Keratinocyte (primary cell): ENCODE measurements around the gene SLC38A3.

Source experiments
- EZH2 ChIP-seq: IDR thresholded peaks from one replicate; pipeline ENCODE4 v1.6.1; 2012; ENCODE audit warnings: inconsistent platforms, mild to moderate bottlenecking, low read length, moderate library complexity
- TF ChIP-seq, protein P1 (sequence below), 3 experiments: IDR thresholded peaks in 1 of 3; conservative IDR thresholded peaks in 1 of 3; optimal IDR thresholded peaks in 1 of 3; 2 replicates in 2 of 3; 3 replicates in 1 of 3; pipeline versions ENCODE3 to v1.5.1; 2011; ENCODE audit warnings: low read length in 3 of 3, mild to moderate bottlenecking in 3 of 3, moderate library complexity in 2 of 3, control low read depth in 1 of 3, inconsistent platforms in 1 of 3; ENCODE audit not compliant: insufficient read depth in 2 of 3; ENCODE audit errors: extremely low read depth in 1 of 3

GRCh38 chr3:50260027-50260941 is 55.2 kb downstream of the SLC38A3 start:
- TF ChIP-seq, protein P1, sequence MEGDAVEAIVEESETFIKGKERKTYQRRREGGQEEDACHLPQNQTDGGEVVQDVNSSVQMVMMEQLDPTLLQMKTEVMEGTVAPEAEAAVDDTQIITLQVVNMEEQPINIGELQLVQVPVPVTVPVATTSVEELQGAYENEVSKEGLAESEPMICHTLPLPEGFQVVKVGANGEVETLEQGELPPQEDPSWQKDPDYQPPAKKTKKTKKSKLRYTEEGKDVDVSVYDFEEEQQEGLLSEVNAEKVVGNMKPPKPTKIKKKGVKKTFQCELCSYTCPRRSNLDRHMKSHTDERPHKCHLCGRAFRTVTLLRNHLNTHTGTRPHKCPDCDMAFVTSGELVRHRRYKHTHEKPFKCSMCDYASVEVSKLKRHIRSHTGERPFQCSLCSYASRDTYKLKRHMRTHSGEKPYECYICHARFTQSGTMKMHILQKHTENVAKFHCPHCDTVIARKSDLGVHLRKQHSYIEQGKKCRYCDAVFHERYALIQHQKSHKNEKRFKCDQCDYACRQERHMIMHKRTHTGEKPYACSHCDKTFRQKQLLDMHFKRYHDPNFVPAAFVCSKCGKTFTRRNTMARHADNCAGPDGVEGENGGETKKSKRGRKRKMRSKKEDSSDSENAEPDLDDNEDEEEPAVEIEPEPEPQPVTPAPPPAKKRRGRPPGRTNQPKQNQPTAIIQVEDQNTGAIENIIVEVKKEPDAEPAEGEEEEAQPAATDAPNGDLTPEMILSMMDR (optimal IDR thresholded peaks at IDR 0.05 in 1 of 3, IDR thresholded peaks at IDR 0.05 in 1 of 3, conservative IDR thresholded peaks at IDR 0.05 in 1 of 3; ENCODE audit: extremely low read depth in 1 of 3, insufficient read depth in 2 of 3, low read length in 3 of 3) = peak in 2 of 3 experiments; percentile 67 to 92
- no peak for TF ChIP-seq EZH2
